Measurements from ENCODE around the gene CCNI2.

The CCNI2 gene

DNA sequence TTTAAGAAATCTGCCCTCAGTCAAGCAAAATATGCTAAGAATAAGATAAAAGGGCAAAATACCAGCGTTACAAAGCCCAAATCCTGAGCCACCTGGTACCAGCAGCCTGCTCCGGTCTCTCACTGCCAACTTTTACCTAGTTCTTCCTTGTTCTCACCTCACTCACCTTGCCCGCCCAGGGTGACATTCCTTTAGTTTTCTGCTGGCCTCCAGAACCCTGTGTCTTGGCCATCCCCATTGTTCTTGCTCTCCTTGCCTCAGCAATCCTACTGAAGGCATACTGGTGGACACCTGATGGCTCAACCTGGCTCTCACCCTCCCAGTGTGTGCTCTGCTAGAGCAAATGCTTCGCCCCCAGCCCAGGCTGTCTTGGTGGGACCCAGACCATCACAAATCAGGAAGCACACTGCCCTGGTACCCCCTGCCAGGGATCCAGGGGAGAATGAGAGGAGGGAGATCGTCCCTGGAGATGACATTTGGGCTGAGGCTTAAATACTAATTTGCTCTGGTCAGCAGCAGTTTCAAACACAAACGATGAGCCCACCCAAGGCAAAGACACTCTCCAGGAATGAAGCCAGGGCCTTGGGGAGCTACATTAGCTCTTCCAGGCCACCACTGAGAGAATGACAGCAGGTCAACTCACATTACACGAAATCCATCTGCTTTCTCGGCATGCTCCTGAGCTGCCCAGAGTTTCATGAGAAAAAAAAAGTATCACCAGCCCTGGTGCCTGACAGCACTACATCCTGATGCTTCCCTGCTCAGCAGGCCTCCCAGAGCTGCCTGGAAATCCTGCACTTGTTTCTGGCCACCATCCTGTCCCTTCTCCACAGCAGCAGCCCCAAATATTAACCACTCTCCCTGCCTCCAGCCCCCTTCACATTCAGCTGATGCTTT, 42.0 kb downstream of the CCNI2 start:
- no peak for DNase-seq (ENCODE audit: low read depth)
- H3K4me3 ChIP-seq (ENCODE audit: low read length), result no peak overlapping the region
- TF ChIP-seq, protein P1, sequence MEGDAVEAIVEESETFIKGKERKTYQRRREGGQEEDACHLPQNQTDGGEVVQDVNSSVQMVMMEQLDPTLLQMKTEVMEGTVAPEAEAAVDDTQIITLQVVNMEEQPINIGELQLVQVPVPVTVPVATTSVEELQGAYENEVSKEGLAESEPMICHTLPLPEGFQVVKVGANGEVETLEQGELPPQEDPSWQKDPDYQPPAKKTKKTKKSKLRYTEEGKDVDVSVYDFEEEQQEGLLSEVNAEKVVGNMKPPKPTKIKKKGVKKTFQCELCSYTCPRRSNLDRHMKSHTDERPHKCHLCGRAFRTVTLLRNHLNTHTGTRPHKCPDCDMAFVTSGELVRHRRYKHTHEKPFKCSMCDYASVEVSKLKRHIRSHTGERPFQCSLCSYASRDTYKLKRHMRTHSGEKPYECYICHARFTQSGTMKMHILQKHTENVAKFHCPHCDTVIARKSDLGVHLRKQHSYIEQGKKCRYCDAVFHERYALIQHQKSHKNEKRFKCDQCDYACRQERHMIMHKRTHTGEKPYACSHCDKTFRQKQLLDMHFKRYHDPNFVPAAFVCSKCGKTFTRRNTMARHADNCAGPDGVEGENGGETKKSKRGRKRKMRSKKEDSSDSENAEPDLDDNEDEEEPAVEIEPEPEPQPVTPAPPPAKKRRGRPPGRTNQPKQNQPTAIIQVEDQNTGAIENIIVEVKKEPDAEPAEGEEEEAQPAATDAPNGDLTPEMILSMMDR (conservative IDR thresholded peaks at IDR 0.05; ENCODE audit: low read length), result no peak

DNA sequence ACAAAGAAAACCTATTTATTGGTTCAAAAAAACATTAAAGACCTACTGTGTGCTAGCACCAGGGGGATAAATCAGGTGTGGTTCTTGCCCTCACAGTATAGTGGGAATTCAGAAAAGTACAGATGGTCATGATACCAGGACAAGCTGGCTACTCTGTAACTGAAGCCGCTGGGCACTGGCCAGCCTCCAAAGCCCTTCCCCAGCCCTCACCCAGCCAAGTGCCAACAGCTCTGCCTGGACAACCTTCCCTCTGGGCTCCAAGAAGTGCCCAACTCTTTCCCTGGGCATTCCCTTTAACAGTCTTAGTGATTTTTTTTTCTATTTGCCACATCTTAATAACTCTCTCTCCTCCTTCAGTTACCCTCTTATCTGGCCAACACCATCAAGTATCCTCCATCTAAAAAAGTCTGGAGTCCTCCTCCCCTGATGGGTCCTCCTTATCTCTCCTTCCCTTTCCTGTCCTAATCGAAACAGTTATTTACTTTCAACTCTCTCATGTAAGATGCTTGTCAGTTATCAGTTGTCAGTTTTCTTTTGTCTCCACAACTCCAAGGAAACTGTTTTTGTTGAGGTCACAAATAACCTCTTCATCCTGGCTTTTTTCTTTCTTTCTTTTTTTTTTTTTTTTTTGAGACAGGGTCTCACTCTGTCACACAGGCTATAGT, 43.1 kb downstream of the CCNI2 start:
- H3K4me3 ChIP-seq (ENCODE audit: low read length), result no peak overlapping the region
- DNase-seq (ENCODE audit: low read depth), result no peak
- TF ChIP-seq, protein P1 (conservative IDR thresholded peaks at IDR 0.05; ENCODE audit: low read length), result no peak

DNA sequence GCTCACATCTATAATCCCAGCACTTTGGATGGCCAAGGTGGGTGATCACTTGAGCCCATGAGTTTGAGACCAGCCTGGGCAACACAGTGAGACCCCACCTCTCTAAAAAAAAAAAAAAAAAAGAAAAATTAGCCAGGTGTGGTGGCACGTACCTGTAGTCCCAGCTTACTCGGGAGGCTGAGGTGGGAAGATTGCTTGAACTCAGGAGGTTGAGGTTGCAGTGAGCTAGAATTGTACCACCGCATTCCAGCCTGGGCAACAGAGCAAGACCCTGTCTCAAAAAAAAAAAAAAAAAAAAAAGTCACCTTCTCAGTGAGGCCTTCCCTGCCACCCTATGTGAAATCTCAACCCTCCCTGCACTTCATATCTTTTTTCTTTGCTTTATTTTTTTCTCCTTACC, 43.8 kb downstream of the CCNI2 start:
- DNase-seq (ENCODE audit: low read depth), result no peak
- TF ChIP-seq, protein P1 (conservative IDR thresholded peaks at IDR 0.05; ENCODE audit: low read length), result no peak
- no peak overlapping the region for H3K4me3 ChIP-seq (ENCODE audit: low read length)

DNA sequence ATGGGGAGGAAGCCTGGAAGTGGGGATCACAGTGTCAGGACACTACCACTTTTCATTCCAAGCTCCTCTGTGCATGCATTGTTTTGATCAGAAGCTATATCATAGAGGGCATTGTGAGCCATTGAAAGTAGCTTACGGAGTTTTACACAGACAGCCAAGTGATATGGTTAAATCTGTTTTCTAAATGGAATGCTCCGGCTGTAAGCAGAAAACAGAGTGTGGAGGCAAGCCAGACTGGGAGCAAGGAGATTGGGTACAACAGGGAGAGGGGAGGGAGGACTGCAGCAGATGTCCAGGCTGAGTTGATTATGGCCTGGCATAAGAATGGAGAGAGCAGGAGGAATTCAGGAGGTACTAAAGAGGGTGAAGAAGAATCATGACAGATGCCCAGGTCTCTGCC, 50.4 kb downstream of the CCNI2 start:
- TF ChIP-seq, protein P1 (conservative IDR thresholded peaks at IDR 0.05; ENCODE audit: low read length), result no peak
- H3K4me3 ChIP-seq (ENCODE audit: low read length), result no peak overlapping the region
- DNase-seq (ENCODE audit: low read depth), result peak; percentile 68

DNA sequence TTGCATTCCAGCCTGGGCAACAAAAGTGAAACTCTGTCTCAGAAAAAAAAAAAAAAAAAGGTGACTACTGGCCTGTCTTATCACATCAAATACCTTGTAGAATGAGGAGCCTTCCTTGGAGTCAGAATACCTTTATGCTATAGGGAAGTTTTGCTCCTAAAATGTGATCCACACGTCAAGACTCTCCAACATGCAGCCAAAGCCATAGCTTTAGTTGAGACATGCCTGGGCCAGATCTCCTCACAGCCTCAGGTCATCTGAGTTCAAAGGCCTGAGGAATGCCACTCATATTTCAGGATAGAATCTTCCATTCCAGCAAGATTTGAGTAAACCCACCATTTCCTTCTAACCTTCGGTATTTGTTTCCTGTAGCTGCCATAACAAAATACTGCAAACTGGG, 52.2 kb downstream of the CCNI2 start:
- TF ChIP-seq, protein P1 (conservative IDR thresholded peaks at IDR 0.05; ENCODE audit: low read length), result no peak
- H3K4me3 ChIP-seq (ENCODE audit: low read length), result no peak overlapping the region
- DNase-seq (ENCODE audit: low read depth), result no peak

DNA sequence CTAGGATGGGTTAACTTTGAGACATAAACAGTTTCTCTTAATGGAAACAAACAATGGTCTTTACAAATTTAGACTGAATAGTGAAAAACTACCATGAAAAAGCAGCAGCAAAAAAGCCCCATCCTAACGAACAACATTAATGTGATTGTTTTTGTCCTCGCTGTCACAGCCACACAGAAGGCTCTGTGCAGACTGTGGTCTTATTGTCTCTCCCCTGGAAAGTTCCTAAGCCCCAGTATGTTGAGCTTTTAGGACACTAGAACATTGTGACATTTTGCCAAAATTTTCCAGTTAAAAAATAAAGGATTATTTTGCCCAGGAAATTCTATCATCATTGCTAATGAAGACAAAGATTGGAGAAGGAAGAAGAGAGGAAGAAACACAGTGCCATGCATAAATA, 53.3 kb downstream of the CCNI2 start:
- H3K4me3 ChIP-seq (ENCODE audit: low read length), result no peak overlapping the region
- TF ChIP-seq, protein P1 (conservative IDR thresholded peaks at IDR 0.05; ENCODE audit: low read length), result no peak
- no peak for DNase-seq (ENCODE audit: low read depth)

All from AG10803 (cell line).